Body of pancreas (tissue), 4 donors: ENCODE results near the gene DSCAM. TPM values are rescaled to one million over a fixed set of nuclear protein-coding genes. Genes with fewer than 3 reads are reported as not detected.

Experiments used
- ATAC-seq: fragments of 150-250 bp; one replicate; pipeline ENCODE4 v1.9.1; 2016
- DNase-seq, 4 donors: peaks; one replicate each; pipeline ENCODE4 v3.0.0-alpha.2; 2019
- H3K27ac ChIP-seq, 4 donors: fragments of 200-600 bp; sonication (generic); 1 replicate in 3 of 4; 2 replicates in 1 of 4; pipeline versions ENCODE4 v1.5.1 to v1.6.1; 2016 to 2019; ENCODE audit warnings: mild to moderate bottlenecking in 1 of 4, mixed read lengths in 1 of 4, moderate library complexity in 1 of 4
- H3K27me3 ChIP-seq, 2 donors: fragments of 200-600 bp; sonication (generic); one replicate each; pipeline ENCODE4 v1.6.0; 2016; ENCODE audit warnings: mild to moderate bottlenecking in 1 of 2
- H3K36me3 ChIP-seq, 2 donors: fragments of 200-600 bp; sonication (generic); replicated peaks in 1 of 2; 2 replicates each; pipeline ENCODE4 v1.5.1; 2016; ENCODE audit warnings: low read depth in 2 of 2; ENCODE audit not compliant: insufficient read depth in 1 of 2
- H3K4me1 ChIP-seq: fragments of 200-600 bp; sonication (generic); one replicate; pipeline ENCODE4 v1.6.0; 2016
- H3K4me3 ChIP-seq, 2 donors: fragments of 200-600 bp; sonication (generic); 1 replicate in 1 of 2; 2 replicates in 1 of 2; pipeline ENCODE4 v1.5.1; 2016 to 2019
- H3K9me3 ChIP-seq, 3 donors: fragments of 200-600 bp; sonication (generic); 1 replicate in 2 of 3; 2 replicates in 1 of 3; pipeline ENCODE4 v1.5.1; 2016
- CTCF ChIP-seq, 7 experiments: fragments of 450-650 bp in 4 of 7; fragments of 200-600 bp in 3 of 7; sonication (generic) in 3 of 7; IDR thresholded peaks; one replicate each; pipeline ENCODE4 v1.5.1; 2016 to 2019; ENCODE audit warnings: antibody characterized with exemption in 7 of 7
- POLR2A ChIP-seq, 3 donors: fragments of 450-650 bp; IDR thresholded peaks; one replicate each; pipeline ENCODE4 v1.6.1; 2016; ENCODE audit warnings: antibody characterized with exemption in 3 of 3, mild to moderate bottlenecking in 2 of 3
- WGBS, 2 donors: methylation state at CpG; one replicate each; pipeline ENCODE4 v1.1.5; 2017; 5-methylcytosine and 5-hydroxymethylcytosine counted together
- intact Hi-C: fragments of 100-400 bp; cut with DNase I; formaldehyde crosslinking; loops from one replicate; pipeline ENCODE4 v1.15.1; 2023
- total RNA-seq, 2 donors: library from RNA; depleted of rRNA; stranded (reverse); fragments of >200 nt; gene quantifications; one replicate each; pipeline ENCODE4 v1.1.0, GENCODE V29; 2016

Gene DSCAM
- total RNA-seq, 2 donors from 2014 or later: 0.26 TPM; not detected in 1

- H3K4me1 ChIP-seq: no peaks in the 10 kb centered on the region
- H3K9me3 ChIP-seq: no peaks in the 10 kb centered on the region
- H3K4me3 ChIP-seq: no peak overlapping the region
- intact Hi-C loops: no loop called here
- no peak overlapping the region for H3K27ac ChIP-seq
- 72 to 75% methylated on average over 8 of the region's 8 CpGs for WGBS, 2 donors
- H3K36me3 ChIP-seq: no peaks in the 10 kb centered on the region
- ATAC-seq: no peak
- H3K27me3 ChIP-seq: no peaks in the 10 kb centered on the region
- TF ChIP-seq POLR2A (IDR thresholded peaks at IDR 0.05) (no peak), CTCF (IDR thresholded peaks at IDR 0.05) (no peak)
- DNase-seq: no peak
These were observed 877.1 kb downstream of the DSCAM start for GRCh38 chr21:39969691-39970364.

GRCh38 chr21:39968010-39968409, 878.9 kb downstream of the DSCAM start:
- no peak overlapping the region for H3K27ac ChIP-seq
- ATAC-seq (no peak), DNase-seq (no peak)
- no peaks in the 10 kb centered on the region for H3K27me3 ChIP-seq
- H3K9me3 ChIP-seq: no peaks in the 10 kb centered on the region
- no peak overlapping the region for H3K4me3 ChIP-seq
- intact Hi-C loops: no loop called here
- TF ChIP-seq POLR2A (IDR thresholded peaks at IDR 0.05): no peak
- TF ChIP-seq CTCF (IDR thresholded peaks at IDR 0.05): no peak
- H3K4me1 ChIP-seq: no peaks in the 10 kb centered on the region
- WGBS, 2 donors: 81 to 92% methylated on average over 2 of the region's 2 CpGs
- H3K36me3 ChIP-seq: no peaks in the 10 kb centered on the region

GRCh38 chr21:39966786-39967185, 880.2 kb downstream of the DSCAM start:
- Histone ChIP-seq H3K9me3 (no peaks in the 10 kb centered on the region), H3K36me3 (no peaks in the 10 kb centered on the region), H3K27ac (no peak overlapping the region), H3K4me3 (no peak overlapping the region), H3K4me1 (no peaks in the 10 kb centered on the region), H3K27me3 (no peaks in the 10 kb centered on the region)
- ATAC-seq (no peak), DNase-seq (no peak)
- WGBS, 2 donors: 34 to 51% methylated on average over 3 of the region's 3 CpGs
- intact Hi-C loops: no loop called here
- TF ChIP-seq CTCF (IDR thresholded peaks at IDR 0.05) (no peak), POLR2A (IDR thresholded peaks at IDR 0.05) (no peak)

GRCh38 chr21:39965026-39965425, 881.9 kb downstream of the DSCAM start:
- intact Hi-C loops: no loop called here
- TF ChIP-seq POLR2A (IDR thresholded peaks at IDR 0.05) (no peak), CTCF (IDR thresholded peaks at IDR 0.05) (no peak)
- 41 to 42% methylated on average over 1 of the region's 1 CpG for WGBS, 2 donors
- Histone ChIP-seq H3K4me3 (no peak overlapping the region), H3K36me3 (no peaks in the 10 kb centered on the region), H3K9me3 (peaks cover 0 to 2% (median 0%) of the 10 kb centered on the region in 3 donors), H3K4me1 (no peaks in the 10 kb centered on the region), H3K27ac (no peak overlapping the region), H3K27me3 (no peaks in the 10 kb centered on the region)
- no peak for DNase-seq
- ATAC-seq: no peak

GRCh38 chr21:39961251-39961650, 885.7 kb downstream of the DSCAM start:
- H3K9me3 ChIP-seq: peaks cover 0 to 7% (median 0%) of the 10 kb centered on the region in 3 donors
- intact Hi-C loops: no loop called here
- H3K4me1 ChIP-seq: no peaks in the 10 kb centered on the region
- ATAC-seq (no peak), DNase-seq (no peak)
- H3K27ac ChIP-seq: no peak overlapping the region
- no peak for TF ChIP-seq POLR2A (IDR thresholded peaks at IDR 0.05)
- TF ChIP-seq CTCF (IDR thresholded peaks at IDR 0.05): no peak
- WGBS, 2 donors: 41 to 47% methylated on average over 1 of the region's 1 CpG
- no peaks in the 10 kb centered on the region for H3K27me3 ChIP-seq
- no peaks in the 10 kb centered on the region for H3K36me3 ChIP-seq
- H3K4me3 ChIP-seq: no peak overlapping the region
